CD14-positive monocyte (primary cell): ENCODE results near the gene DGCR2. TPM values are rescaled to one million over a fixed set of nuclear protein-coding genes. Genes with fewer than 3 reads are reported as not detected.
A peak's percentile ranks its signal among the peaks of the same experiment; 100 is the strongest.

Experiments used
- DNase-seq, 3 donors: peaks; one replicate each; pipeline ENCODE4 v3.0.0-alpha.2; 2011 to 2022
- H2AFZ ChIP-seq: 2 replicates; pipeline ENCODE4 v1.6.0; 2012; ENCODE audit warnings: mild to moderate bottlenecking, low read depth, low read length, inconsistent platforms; ENCODE audit not compliant: insufficient read depth, poor library complexity, severe bottlenecking
- H3K27ac ChIP-seq, 2 donors: 1 replicate in 1 of 2; 2 replicates in 1 of 2; pipeline ENCODE4 v1.5.1; 2012 to 2013; ENCODE audit warnings: low read length in 2 of 2, control low read depth in 1 of 2, inconsistent platforms in 1 of 2, low read depth in 1 of 2, mild to moderate bottlenecking in 1 of 2
- H3K27me3 ChIP-seq, 2 donors: one replicate each; pipeline versions ENCODE4 v1.6.0 to v1.6.1; 2011 to 2013; ENCODE audit warnings: low read length in 2 of 2; ENCODE audit not compliant: control insufficient read depth in 2 of 2, insufficient read depth in 2 of 2
- H3K36me3 ChIP-seq, 2 donors: replicated peaks in 1 of 2; 1 replicate in 1 of 2; 2 replicates in 1 of 2; pipeline versions ENCODE4 v1.5.1 to v1.6.1; 2012 to 2013; ENCODE audit warnings: low read length in 2 of 2, control low read depth in 1 of 2, inconsistent platforms in 1 of 2, mild to moderate bottlenecking in 1 of 2; ENCODE audit not compliant: insufficient read depth in 2 of 2, control insufficient read depth in 1 of 2
- H3K4me1 ChIP-seq, 2 donors: 1 replicate in 1 of 2; 2 replicates in 1 of 2; pipeline versions ENCODE4 v1.5.1 to v1.6.1; 2012 to 2013; ENCODE audit warnings: low read length in 2 of 2, control low read depth in 1 of 2, inconsistent platforms in 1 of 2, mild to moderate bottlenecking in 1 of 2, moderate library complexity in 1 of 2; ENCODE audit not compliant: insufficient read depth in 2 of 2, control insufficient read depth in 1 of 2
- H3K4me2 ChIP-seq: replicated peaks from 2 replicates; pipeline ENCODE3; 2012; ENCODE audit warnings: low read length, moderate library complexity, mild to moderate bottlenecking; ENCODE audit not compliant: poor library complexity, severe bottlenecking; ENCODE audit errors: extremely low read depth
- H3K4me3 ChIP-seq, 3 experiments: fragments of 200-600 bp in 1 of 3; sonication (generic) in 1 of 3; replicated peaks in 1 of 3; 1 replicate in 2 of 3; 2 replicates in 1 of 3; pipeline ENCODE4 v1.5.1; 2011 to 2013; ENCODE audit warnings: low read length in 3 of 3, mild to moderate bottlenecking in 3 of 3, control low read depth in 2 of 3, low read depth in 2 of 3, inconsistent platforms in 1 of 3, moderate library complexity in 1 of 3
- H3K79me2 ChIP-seq: 2 replicates; pipeline ENCODE4 v1.6.0; 2012; ENCODE audit warnings: mild to moderate bottlenecking, control low read depth, inconsistent platforms, low read length, moderate library complexity; ENCODE audit not compliant: insufficient read depth
- H3K9ac ChIP-seq: 2 replicates; pipeline ENCODE4 v1.6.0; 2017; ENCODE audit warnings: low read length, mild to moderate bottlenecking; ENCODE audit not compliant: insufficient read depth, poor library complexity, severe bottlenecking
- H3K9me3 ChIP-seq, 2 donors: replicated peaks in 1 of 2; 1 replicate in 1 of 2; 2 replicates in 1 of 2; pipeline versions ENCODE4 v1.5.1 to v1.6.1; 2012 to 2013; ENCODE audit warnings: low read length in 2 of 2, control low read depth in 1 of 2; ENCODE audit not compliant: control insufficient read depth in 1 of 2, insufficient read depth in 1 of 2
- H4K20me1 ChIP-seq: 2 replicates; pipeline ENCODE4 v1.6.0; 2012; ENCODE audit warnings: mild to moderate bottlenecking, low read length, control low read depth, moderate library complexity; ENCODE audit not compliant: insufficient read depth
- H3K27ac Mint-ChIP-seq, 7 donors: one replicate each; pipeline ENCODE4 v1.8.0; 2020; ENCODE audit warnings: mild to moderate bottlenecking in 7 of 7, mixed read lengths in 7 of 7, moderate library complexity in 6 of 7, inconsistent platforms in 2 of 7
- H3K27me3 Mint-ChIP-seq, 3 donors: one replicate each; pipeline ENCODE4 v1.8.0; 2021 to 2022; ENCODE audit warnings: low read depth in 3 of 3, mild to moderate bottlenecking in 3 of 3, mixed read lengths in 3 of 3, moderate library complexity in 3 of 3, inconsistent platforms in 1 of 3
- H3K36me3 Mint-ChIP-seq, 2 donors: one replicate each; pipeline ENCODE4 v1.8.0; 2020; ENCODE audit warnings: mixed read lengths in 2 of 2, inconsistent platforms in 1 of 2, mild to moderate bottlenecking in 1 of 2
- H3K4me1 Mint-ChIP-seq: one replicate; pipeline ENCODE4 v1.8.0; 2020; ENCODE audit warnings: mild to moderate bottlenecking, mixed read lengths
- H3K4me3 Mint-ChIP-seq, 2 donors: one replicate each; pipeline ENCODE4 v1.8.0; 2020; ENCODE audit warnings: mild to moderate bottlenecking in 2 of 2, mixed read lengths in 2 of 2, moderate library complexity in 1 of 2
- H3K9me3 Mint-ChIP-seq, 7 donors: one replicate each; pipeline ENCODE4 v1.8.0; 2020 to 2022; ENCODE audit warnings: mixed read lengths in 7 of 7, mild to moderate bottlenecking in 6 of 7, moderate library complexity in 6 of 7, inconsistent platforms in 2 of 7
- WGBS: methylation state at CpG from one replicate; pipeline ENCODE4 v1.1.5; 2013; ENCODE audit warnings: missing lambda C conversion rate; ENCODE audit not compliant: insufficient coverage; 5-methylcytosine and 5-hydroxymethylcytosine counted together
- intact Hi-C, 2 donors: fragments of 100-400 bp; cut with micrococcal nuclease; formaldehyde crosslinking; loops; one replicate each; pipeline versions ENCODE4 v1.15.0 to v1.15.1; 2023
- polyA plus RNA-seq, 3 donors: library from polyadenylated mRNA; depleted of rRNA in 1 of 3; unstranded in 2 of 3; stranded (reverse) in 1 of 3; fragments of 300-500 nt in 2 of 3; fragments of >200 nt in 1 of 3; fragmentation: Illumina TruSeq in 2 of 3; gene quantifications; 1 replicate in 2 of 3; 2 replicates in 1 of 3; pipeline ENCODE4 v1.2.3, GENCODE V29; 2012 to 2021
- TF ChIP-seq, protein P1 (sequence below): fragments of 200-600 bp; IDR thresholded peaks from one replicate; pipeline ENCODE4 v1.8.0; 2022; ENCODE audit warnings: antibody characterized with exemption, mild to moderate bottlenecking

DGCR2 gene
- polyA plus RNA-seq, 3 donors: 28.9 to 37.0 (median 36.2) TPM

DNA sequence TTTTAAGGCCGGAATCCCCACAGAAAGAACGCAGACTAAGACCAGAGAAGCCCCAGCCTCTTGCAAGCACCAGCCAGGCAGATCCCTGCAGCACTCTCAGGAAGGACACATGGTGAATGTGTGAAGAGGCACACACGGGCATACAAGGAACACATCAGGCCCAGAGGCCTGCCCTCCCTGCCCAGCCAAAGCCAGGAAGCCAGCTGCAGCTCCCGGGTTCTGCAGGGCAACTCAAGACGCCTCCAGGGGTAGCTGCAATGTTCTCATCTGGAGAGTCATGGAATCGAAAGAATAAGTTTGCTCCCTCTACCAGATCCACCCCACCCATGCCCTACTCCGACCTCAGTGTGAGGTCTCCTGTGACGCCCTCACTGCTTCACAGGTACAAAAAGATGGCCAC is 2.3 kb downstream of the DGCR2 start:
- peak overlapping the region in 1 of 2 donors; percentile 95 for H3K4me3 Mint-ChIP-seq
- Histone ChIP-seq H2AFZ (no peak overlapping the region), H3K4me2 (peak overlapping the region; percentile 92), H4K20me1 (peaks cover 65% of the 10 kb centered on the region), H3K9ac (peak overlapping the region; percentile 19), H3K9me3 (no peaks in the 10 kb centered on the region), H3K36me3 (peaks cover under 1 to 34% of the 10 kb centered on the region in 2 donors), H3K27ac (peak overlapping the region in 1 of 2 donors; percentile 88), H3K4me3 (peak overlapping the region in 1 of 3 experiments; percentile 91), H3K27me3 (no peaks in the 10 kb centered on the region), H3K4me1 (peaks cover 64 to 70% of the 10 kb centered on the region in 2 donors), H3K79me2 (peaks cover 73% of the 10 kb centered on the region)
- peaks cover 1 to 8% (median 6%) of the 10 kb centered on the region in 3 donors for H3K27me3 Mint-ChIP-seq
- no peak for DNase-seq
- no peaks in the 10 kb centered on the region for H3K9me3 Mint-ChIP-seq
- peaks cover 73% of the 10 kb centered on the region for H3K4me1 Mint-ChIP-seq
- peak overlapping the region in 5 of 7 donors; percentile 33 to 92 (median 84) for H3K27ac Mint-ChIP-seq
- 98% methylated on average over 6 of the region's 8 CpGs for WGBS
- intact Hi-C loops: loop anchor here (5.0 kb wide), 2 partner anchors 33 to 172 kb away; partner anchors contain the start of gene CLTCL1 (in 1 of the 2)
- TF ChIP-seq, protein P1, sequence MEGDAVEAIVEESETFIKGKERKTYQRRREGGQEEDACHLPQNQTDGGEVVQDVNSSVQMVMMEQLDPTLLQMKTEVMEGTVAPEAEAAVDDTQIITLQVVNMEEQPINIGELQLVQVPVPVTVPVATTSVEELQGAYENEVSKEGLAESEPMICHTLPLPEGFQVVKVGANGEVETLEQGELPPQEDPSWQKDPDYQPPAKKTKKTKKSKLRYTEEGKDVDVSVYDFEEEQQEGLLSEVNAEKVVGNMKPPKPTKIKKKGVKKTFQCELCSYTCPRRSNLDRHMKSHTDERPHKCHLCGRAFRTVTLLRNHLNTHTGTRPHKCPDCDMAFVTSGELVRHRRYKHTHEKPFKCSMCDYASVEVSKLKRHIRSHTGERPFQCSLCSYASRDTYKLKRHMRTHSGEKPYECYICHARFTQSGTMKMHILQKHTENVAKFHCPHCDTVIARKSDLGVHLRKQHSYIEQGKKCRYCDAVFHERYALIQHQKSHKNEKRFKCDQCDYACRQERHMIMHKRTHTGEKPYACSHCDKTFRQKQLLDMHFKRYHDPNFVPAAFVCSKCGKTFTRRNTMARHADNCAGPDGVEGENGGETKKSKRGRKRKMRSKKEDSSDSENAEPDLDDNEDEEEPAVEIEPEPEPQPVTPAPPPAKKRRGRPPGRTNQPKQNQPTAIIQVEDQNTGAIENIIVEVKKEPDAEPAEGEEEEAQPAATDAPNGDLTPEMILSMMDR: no peak
- H3K36me3 Mint-ChIP-seq: peaks cover 18 to 48% of the 10 kb centered on the region in 2 donors

GRCh38 chr22:19118329-19118880 is 3.8 kb downstream of the DGCR2 start:
- intact Hi-C loops: no loop called here
- H2AFZ ChIP-seq: no peak overlapping the region
- no peak for DNase-seq
- Mint-ChIP-seq H3K4me1 (peaks cover 85% of the 10 kb centered on the region), H3K9me3 (no peaks in the 10 kb centered on the region), H3K4me3 (no peak overlapping the region), H3K36me3 (peaks cover 20 to 52% of the 10 kb centered on the region in 2 donors), H3K27ac (peak overlapping the region in 5 of 7 donors; percentile 7 to 82 (median 53)), H3K27me3 (peaks cover 0 to 4% (median 1%) of the 10 kb centered on the region in 3 donors)
- H3K79me2 ChIP-seq: peaks cover 88% of the 10 kb centered on the region
- peaks cover 80% of the 10 kb centered on the region for H4K20me1 ChIP-seq
- no peaks in the 10 kb centered on the region for H3K9me3 ChIP-seq
- H3K4me2 ChIP-seq: peak overlapping the region; percentile 7
- no CpG with 5 or more reads among the region's 4 CpGs for WGBS
- H3K9ac ChIP-seq: no peak overlapping the region
- TF ChIP-seq, protein P1: no peak
- H3K27ac ChIP-seq: peak overlapping the region in 1 of 2 donors; percentile 71
- no peak overlapping the region for H3K4me3 ChIP-seq
- H3K27me3 ChIP-seq: no peaks in the 10 kb centered on the region
- peaks cover 75 to 79% of the 10 kb centered on the region in 2 donors for H3K4me1 ChIP-seq
- peaks cover 2 to 38% of the 10 kb centered on the region in 2 donors for H3K36me3 ChIP-seq
